SK-N-SH (cell line): ENCODE measurements around the gene MAGI3.

Experiments used
- CTCF ChIP-seq: fragments of 200-600 bp; sonication (generic); IDR thresholded peaks from 2 replicates; pipeline ENCODE4 v1.6.1; 2017; ENCODE audit warnings: antibody characterized with exemption, mild to moderate bottlenecking, moderate library complexity
- ELF1 ChIP-seq: IDR thresholded peaks from 2 replicates; pipeline ENCODE4 v1.4.0; 2012
- EP300 ChIP-seq, 2 experiments: IDR thresholded peaks; 2 replicates each; pipeline versions ENCODE4 v1.4.0 to v1.6.1; 2012; ENCODE audit warnings: borderline replicate concordance in 1 of 2, low read depth in 1 of 2, low read length in 1 of 2
- GABPA ChIP-seq: IDR thresholded peaks from 2 replicates; pipeline ENCODE4 v1.4.0; 2012; ENCODE audit warnings: low read depth, mild to moderate bottlenecking
- JUND ChIP-seq: IDR thresholded peaks from 2 replicates; pipeline ENCODE4 v1.4.0; 2012
- NFIC ChIP-seq: IDR thresholded peaks from 2 replicates; pipeline ENCODE4 v1.4.0; 2012; ENCODE audit warnings: borderline replicate concordance
- NRF1 ChIP-seq: IDR thresholded peaks from 2 replicates; pipeline ENCODE4 v1.6.1; 2012; ENCODE audit warnings: low read depth, mild to moderate bottlenecking, low read length
- RAD21 ChIP-seq: IDR thresholded peaks from 2 replicates; pipeline ENCODE4 v1.6.1; 2012; ENCODE audit warnings: mild to moderate bottlenecking, low read length
- REST ChIP-seq: IDR thresholded peaks from 2 replicates; pipeline ENCODE4 v1.6.1; 2012; ENCODE audit warnings: mild to moderate bottlenecking, low read depth, low read length, moderate library complexity
- RFX5 ChIP-seq: IDR thresholded peaks from 2 replicates; pipeline ENCODE4 v1.6.1; 2012; ENCODE audit warnings: mild to moderate bottlenecking, improper control_type of control experiment, low read length
- YY1 ChIP-seq: IDR thresholded peaks from 2 replicates; pipeline ENCODE4 v1.4.0; 2012; ENCODE audit warnings: low read depth, mild to moderate bottlenecking

- no peak for TF ChIP-seq ELF1
- no peak for TF ChIP-seq YY1
- TF ChIP-seq CTCF: no peak
- TF ChIP-seq RAD21: no peak
- TF ChIP-seq JUND: no peak
- no peak for TF ChIP-seq GABPA
- no peak for TF ChIP-seq NRF1
- TF ChIP-seq EP300 (IDR thresholded peaks at IDR 0.05; ENCODE audit: borderline replicate concordance in 1 of 2, low read depth in 1 of 2, low read length in 1 of 2): no peak
- TF ChIP-seq RFX5: no peak
- no peak for TF ChIP-seq NFIC
- no peak for TF ChIP-seq REST
Observed at GRCh38 chr1:113576271-113576670, 186.0 kb downstream of the MAGI3 start.
